GM18505 (cell line): ENCODE data around the gene ACO1.
"Not testable (repeated sequence)": the region's sequence is repeated elsewhere in the genome, so short reads cannot be mapped to it uniquely, and the experiment has no call there.

ENCODE experiments used
- ATAC-seq: cut with Tn5 transposase; IDR thresholded peaks from one replicate; pipeline ENCODE4 v1.9.1; 2021; ENCODE audit not compliant: unreplicated experiment
- POLR2A ChIP-seq: IDR thresholded peaks from 4 replicates; pipeline ENCODE4 v1.6.1; 2011; ENCODE audit warnings: borderline replicate concordance; ENCODE audit not compliant: insufficient read depth, insufficient read length; ENCODE audit errors: extremely low read depth

ACO1 gene

GRCh38 chr9:32384364-32385151, at the start of gene ACO1:
Gene ACO1 (plus strand): TSS chr9:32384643. CDS start chr9:32405507, 20,864 bp downstream.
- peak; percentile 46 for TF ChIP-seq POLR2A
- ATAC-seq: peak; percentile 97

- TF ChIP-seq POLR2A: no peak
- no peak for ATAC-seq
These were observed 49.2 kb upstream of the ACO1 start for GRCh38 chr9:32334916-32335895.

GRCh38 chr9:32339424-32339823, 45.0 kb upstream of the ACO1 start:
- no peak for ATAC-seq
- TF ChIP-seq POLR2A: no peak

- no peak for ATAC-seq
- TF ChIP-seq POLR2A: no peak
These were observed 44.1 kb upstream of the ACO1 start for GRCh38 chr9:32340361-32340760.

- ATAC-seq: no peak
- TF ChIP-seq POLR2A: no peak
These were observed 39.8 kb upstream of the ACO1 start for GRCh38 chr9:32344551-32345182.

GRCh38 chr9:32345243-32345642, 39.2 kb upstream of the ACO1 start:
- ATAC-seq: no peak

GRCh38 chr9:32347571-32347970, 36.9 kb upstream of the ACO1 start:
- ATAC-seq: no peak
- no peak for TF ChIP-seq POLR2A

More at GRCh38 chr9:32345243-32345642, 39.2 kb upstream of the ACO1 start:
- TF ChIP-seq POLR2A: no peak

GRCh38 chr9:32348106-32348695, 36.2 kb upstream of the ACO1 start:
- no peak for TF ChIP-seq POLR2A
- no peak for ATAC-seq

GRCh38 chr9:32349013-32349412, 35.4 kb upstream of the ACO1 start:
- no peak for ATAC-seq
- TF ChIP-seq POLR2A: no peak

GRCh38 chr9:32350682-32351081, 33.8 kb upstream of the ACO1 start:
- no peak for TF ChIP-seq POLR2A
- no peak for ATAC-seq

GRCh38 chr9:32351845-32352244, 32.6 kb upstream of the ACO1 start:
- no peak for TF ChIP-seq POLR2A
- ATAC-seq: no peak

- not testable (repeated sequence) for ATAC-seq
These were observed 31.0 kb upstream of the ACO1 start for GRCh38 chr9:32353476-32353875.

GRCh38 chr9:32359452-32359851, 25.0 kb upstream of the ACO1 start:
- ATAC-seq: no peak
- no peak for TF ChIP-seq POLR2A
